Measurements from ENCODE around the gene DPYSL5.

Gene DPYSL5

DNA sequence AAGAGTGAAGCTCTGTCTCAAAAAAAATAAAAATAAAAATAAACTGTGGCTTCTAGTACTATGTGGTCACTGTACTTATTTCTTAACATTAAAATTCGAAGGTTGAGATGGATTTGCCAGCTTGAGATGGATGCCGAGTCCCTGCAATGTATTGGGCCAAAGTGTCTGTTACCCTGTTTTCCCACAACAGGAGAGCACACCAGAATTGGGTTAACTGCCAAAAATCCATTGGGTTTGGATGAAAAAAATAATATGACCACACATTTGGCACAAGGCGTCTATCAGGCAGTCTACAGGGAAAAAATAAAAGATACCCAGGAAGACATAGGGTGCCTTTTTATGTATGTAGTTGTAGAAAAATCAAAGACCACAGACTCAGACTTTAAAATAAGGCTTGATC lies 103.3 kb downstream of the DPYSL5 start:
- in situ Hi-C loops (cut with HindIII; ENCODE audit: low sequenced_read_pairs): loop anchor here (5.0 kb wide), 1 partner anchor 61 kb away; no protein-coding TSS in a partner anchor

DNA sequence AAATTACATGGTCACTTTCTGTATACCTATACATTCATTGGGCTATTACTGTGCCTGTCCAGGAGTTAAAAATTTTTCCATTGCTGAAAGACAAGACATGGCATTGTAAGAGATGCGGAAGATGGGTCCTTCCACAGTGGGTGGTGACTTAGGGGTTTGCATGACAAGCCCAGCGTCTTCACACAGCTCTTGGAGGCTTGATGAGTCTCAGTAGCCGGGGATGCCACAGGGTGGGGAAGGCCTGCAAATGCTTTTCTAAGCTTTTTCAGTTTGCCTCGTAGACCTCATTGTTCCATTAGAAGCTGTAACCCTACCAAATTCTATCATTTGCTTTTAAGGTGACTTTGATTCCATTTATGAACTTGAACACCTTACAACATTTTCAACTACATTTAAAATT lies 104.4 kb downstream of the DPYSL5 start:
- in situ Hi-C loops (cut with HindIII; ENCODE audit: low sequenced_read_pairs): loop anchor here (5.0 kb wide), 1 partner anchor 60 kb away; no protein-coding TSS in a partner anchor

DNA sequence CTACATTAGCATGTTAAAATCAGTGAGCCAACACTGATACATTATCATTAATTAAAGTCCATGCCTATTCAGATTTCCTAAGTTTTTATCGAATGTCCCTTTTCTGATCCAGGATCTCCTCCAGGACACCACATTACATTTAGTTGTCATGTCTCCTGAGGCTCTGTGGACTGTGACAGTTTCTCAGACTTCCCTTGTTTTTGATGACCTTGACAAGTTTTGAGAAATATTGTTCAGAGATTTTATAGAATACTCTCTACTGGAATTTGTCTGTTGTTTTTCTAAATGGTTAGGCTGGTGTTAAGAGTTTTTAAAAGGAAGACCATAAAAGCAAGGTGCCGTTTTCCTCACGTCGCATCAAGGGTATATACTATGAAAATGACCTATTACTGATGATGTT lies 106.2 kb downstream of the DPYSL5 start:
- in situ Hi-C loops (cut with HindIII; ENCODE audit: low sequenced_read_pairs): loop anchor here (5.0 kb wide), 1 partner anchor 58 kb away; no protein-coding TSS in a partner anchor

DNA sequence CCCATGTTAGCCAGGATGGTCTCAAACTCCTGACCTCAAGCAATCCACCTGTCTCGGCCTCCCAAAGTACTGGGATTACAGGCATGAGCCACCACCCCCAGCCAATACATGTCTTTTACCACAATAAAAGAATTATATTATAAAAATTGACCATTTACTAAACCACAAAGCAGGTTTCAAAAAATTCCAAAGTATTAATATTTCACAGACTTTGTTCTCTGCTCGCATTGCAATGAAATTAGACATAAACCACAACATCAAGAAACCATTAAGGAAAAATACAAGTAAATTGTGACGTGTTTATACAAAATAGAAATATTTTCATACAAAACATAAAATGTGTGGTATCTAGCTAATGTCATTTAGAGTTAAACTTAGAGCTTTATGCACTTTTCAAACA lies 109.1 kb downstream of the DPYSL5 start:
- in situ Hi-C loops (cut with HindIII; ENCODE audit: low sequenced_read_pairs): no loop called here

DNA sequence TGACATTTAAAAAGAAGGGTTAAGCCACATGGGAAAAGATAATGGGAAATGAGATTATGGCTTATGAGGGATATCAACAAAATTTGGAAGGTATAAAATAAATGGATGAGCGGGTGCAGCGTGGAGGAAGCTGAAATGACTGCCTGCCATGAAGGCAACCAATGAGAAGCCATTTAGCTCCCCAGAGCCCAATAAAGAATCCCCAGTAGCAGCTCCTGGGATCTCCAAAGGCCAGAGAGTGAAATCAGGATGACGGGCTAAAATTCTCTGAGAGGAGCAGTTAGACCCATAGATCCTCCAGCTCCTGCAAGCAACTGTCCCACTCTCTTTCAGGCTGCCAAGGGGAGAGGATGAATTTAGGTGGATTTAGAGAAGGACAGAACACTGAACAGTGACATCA lies 109.6 kb downstream of the DPYSL5 start:
- in situ Hi-C loops (cut with HindIII; ENCODE audit: low sequenced_read_pairs): no loop called here

DNA sequence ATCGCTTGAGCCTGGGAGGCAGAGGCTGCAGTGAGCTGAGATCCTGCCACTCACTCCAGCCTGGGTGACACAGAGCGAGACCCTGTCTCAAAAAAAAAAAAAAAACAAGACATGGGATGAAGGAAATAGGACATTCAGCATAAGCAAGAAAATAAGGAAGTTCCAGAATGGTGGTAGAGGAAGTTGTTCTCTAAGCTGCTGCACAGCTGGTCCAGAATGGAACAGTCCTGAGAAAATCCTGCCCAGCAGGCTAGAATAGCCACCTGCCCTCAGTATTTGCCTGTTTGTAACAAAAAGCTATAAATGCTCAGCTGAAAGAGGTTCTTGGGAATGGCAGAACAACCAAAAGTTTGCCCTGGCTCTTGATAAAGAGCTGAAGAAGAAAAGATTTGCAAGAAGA lies 111.4 kb downstream of the DPYSL5 start:
- in situ Hi-C loops (cut with HindIII; ENCODE audit: low sequenced_read_pairs): no loop called here

DNA sequence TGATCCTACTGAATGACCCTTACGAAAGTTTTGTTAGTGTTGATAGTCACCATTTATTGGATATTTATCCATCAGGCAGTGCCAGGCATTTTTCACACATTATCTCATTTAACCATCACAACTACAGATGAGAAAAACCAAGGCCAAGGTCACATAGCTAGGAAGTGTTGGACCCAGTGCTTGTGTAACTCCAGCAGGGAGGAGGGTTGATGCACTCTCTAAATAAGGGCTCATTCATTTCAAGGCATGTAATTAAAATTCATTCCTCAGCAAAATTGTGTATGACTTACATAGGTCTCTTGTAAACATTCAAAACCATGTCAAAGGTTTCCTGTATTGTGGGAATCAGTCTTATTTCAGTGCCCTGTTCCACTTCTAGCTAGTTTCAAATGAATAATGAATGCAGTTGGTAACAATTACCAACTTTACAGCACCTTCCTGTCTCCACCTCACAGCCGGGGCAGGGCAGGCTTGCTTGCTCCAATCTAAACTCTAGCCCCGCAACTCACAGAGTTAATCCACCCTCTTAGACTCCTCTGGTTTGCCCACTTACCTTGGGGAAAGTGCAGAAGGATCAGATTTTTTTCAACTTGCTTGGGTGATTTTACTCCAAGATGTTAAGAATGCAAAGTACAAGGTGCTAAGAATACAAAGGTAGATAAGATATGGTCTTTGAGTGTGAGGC lies 116.7 kb downstream of the DPYSL5 start:
- in situ Hi-C loops (cut with HindIII; ENCODE audit: low sequenced_read_pairs): no loop called here

DNA sequence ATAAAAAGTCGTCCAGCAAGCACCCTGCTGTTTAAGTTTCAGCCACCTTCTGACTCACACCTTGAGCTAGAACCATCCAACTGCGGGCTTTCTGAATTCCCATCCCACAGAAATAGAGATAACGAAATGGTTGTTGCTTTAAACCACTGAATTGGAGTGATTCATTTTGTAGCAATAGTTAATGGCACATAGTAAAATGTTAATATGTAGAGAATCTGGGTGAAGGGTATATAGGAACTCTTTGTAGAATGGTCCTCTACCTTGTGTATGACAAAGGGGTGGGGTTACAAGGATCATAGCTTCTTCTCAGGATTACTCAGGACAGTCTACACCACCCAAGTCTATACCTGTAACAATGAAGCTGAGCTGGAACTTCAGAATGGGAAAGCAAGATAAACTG lies 120.1 kb downstream of the DPYSL5 start:
- in situ Hi-C loops (cut with HindIII; ENCODE audit: low sequenced_read_pairs): no loop called here

DNA sequence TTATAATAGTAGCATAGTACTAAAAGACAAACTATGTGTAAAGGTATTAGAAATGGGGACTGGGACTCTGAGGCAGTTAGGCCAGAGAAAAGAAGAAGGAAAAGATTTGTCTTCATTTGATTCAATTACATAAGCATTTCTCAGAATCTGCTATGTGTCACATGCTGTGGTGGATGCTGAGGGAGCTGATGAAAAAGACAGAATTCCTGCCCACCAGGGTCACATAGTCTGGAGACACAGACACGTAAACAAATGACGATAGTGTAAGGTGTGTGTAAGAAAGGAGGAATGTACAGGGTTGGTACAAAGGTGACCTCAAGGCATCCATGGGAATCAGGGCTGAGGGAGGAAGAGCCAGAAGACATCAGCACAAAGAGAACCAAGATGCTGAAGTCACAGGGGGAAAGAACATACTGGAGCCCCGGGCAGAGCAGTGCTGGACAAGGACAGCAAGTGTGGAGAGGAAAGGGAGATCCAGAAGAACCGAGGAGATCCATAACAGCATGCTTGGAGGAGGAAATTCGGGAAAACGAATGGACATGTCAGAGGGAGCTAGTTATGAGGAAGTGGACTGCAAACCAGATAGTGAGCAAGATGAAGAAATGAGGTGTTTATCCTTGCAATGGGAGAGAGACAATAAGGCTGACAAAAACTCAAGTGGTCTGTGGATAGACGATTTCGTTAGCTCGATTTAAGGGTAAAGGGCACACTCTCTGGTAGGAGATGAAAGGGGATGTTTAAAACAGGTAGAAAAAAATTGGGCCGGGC lies 121.3 kb downstream of the DPYSL5 start:
- in situ Hi-C loops (cut with HindIII; ENCODE audit: low sequenced_read_pairs): no loop called here

DNA sequence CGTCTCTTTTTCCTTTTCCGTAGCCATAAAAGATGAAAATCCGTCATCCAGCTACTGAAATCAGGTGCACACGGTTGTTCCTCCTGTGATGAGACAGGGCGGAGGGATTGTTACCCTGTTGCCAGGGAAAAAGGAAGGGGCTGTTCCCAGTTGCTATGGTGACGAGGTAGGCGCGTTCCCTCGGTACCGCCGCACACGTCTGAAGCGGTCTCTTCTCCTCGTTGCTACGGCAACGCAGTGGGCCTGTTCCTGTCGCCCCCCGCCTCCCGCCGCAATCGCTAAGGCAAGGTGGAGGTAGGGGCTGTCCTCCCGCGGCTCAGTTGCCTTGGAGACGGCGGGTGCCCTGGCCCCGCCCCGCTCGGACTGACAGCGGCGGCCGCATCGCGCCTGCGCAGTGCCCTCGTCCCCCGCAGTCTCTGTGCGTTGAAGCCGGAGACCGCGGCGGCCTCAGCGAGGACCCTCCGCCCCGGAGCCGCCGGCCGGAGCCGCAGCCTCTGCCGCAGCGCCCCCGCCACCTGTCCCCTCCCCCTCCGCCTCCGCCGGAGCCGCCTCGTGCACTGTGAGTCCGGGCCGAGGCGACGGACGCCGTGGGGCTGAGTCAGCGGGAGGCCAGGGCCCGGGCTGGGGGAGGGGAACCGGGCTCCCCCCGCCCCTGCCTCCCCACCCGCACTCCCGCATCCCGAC lies 122.5 kb downstream of the DPYSL5 start, which contains the start of gene MAPRE3:
Gene MAPRE3 (plus strand): TSS at position 394 of the 684 bp plus-strand sequence. CDS start 51,582 bp downstream, outside the sequence.
- in situ Hi-C loops (cut with HindIII; ENCODE audit: low sequenced_read_pairs): no loop called here

DNA sequence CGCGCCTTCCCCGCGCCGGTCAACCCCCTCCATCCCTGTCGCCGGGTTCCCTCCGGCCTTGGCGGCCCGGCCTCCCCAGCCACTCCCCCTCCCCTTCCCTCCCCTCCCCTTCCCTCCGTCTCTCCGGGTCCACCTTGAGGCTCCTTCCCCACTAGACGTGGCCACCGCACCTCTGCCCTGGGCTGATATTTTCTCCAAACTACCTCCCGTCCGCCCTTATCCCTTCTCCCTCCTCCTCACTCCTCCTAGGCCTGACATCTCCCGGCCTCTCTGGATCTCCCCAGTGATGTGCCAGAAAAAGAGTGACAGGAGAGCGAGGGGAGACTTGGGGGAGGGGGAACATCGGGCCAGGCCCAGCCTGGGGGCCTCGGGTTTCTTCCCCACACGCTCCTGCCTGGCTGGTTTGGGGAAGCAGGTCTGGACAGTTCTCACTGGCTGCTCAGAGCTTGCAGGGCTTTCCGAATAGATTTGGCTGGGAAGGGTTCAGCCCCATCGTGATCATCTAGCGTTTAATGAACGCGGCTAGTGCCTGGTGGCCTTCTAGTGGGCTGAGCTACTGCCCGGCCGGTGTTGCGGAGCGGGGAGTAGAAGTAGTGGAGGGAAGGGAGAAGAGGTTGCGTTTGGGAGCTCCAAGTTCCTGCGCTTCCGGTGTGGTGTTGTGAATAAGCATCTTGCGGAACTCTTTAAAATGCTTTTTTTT lies 123.1 kb downstream of the DPYSL5 start:
- in situ Hi-C loops (cut with HindIII; ENCODE audit: low sequenced_read_pairs): no loop called here

DNA sequence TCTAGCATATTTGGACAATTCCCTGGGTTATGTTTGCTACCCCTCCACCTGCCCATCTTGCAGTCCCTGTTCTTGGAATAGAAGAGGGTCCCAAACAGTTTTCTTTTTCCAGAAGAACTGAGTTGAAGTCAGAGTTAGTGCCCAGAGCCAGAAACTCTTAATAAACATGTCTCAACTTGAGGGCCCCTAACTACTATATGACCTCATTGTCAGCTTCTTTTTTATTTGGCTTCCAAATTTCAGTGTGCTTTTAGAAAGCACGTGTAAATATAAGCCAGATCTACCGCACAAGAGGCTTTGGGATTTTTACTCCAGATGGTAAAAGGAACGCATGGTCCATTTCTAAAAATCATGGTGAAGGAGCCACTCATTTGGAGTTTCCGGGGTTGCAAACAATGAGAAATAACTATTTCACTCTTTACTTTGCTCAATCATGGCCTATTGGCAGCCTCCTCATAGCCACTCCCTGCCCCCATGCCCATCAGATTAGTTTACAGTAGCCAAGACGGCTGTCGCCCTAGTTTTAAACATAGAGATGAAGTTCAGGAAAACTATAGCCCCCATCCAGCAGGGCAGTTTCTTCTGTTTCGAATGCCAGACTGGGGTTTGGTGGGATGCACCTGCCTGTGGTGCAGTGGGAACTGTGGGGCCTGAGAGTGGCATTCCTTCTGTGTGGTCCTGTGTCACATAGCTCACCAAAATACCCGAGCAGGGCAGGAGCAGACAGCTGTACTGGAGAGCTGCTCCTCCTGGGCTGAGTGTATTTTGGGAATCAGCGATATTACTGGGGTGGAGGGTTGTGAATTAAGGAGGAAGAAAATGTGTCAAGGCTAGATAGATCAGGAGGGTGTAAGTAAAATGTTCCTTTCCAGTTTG lies 124.2 kb downstream of the DPYSL5 start:
- in situ Hi-C loops (cut with HindIII; ENCODE audit: low sequenced_read_pairs): no loop called here

DNA sequence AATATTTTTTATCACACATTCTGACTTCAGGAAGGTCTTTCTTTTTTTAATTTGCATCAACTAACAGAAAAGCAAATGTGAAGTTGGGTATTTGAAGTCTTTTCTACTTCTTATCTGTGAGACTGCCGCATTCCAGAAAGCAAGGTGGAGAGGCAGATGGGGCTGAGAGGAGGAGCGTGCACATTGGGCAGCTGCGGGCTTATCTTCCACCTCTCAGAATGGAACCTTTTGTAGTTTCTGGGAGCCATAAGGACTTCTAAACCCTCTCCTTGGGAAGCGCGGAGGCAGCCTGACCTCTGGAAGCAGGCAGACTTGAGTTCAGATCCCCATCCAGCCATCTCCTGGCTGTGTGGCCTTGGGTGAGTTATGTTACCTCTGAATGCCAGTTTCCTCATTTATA lies 126.4 kb downstream of the DPYSL5 start:
- in situ Hi-C loops (cut with HindIII; ENCODE audit: low sequenced_read_pairs): no loop called here

DNA sequence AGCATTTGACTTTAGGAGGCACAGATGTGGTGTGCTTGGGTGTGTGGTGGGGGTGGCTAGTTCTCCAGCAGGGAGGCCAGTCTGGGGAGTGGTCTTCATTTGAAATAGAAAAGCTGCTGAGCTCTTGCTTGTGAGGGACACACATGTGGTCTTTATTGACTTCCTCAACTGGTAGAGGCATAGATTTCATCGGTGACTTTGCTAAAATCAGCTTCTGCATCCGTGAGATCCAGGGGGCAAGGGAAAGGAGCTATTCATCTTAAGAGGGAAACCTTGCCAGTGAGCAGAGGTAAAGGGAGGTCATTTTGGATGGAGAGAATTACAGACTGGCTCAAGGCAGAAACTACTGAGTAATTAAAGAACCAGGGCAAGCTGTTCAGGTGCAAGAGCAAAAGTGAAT lies 127.2 kb downstream of the DPYSL5 start:
- in situ Hi-C loops (cut with HindIII; ENCODE audit: low sequenced_read_pairs): no loop called here

DNA sequence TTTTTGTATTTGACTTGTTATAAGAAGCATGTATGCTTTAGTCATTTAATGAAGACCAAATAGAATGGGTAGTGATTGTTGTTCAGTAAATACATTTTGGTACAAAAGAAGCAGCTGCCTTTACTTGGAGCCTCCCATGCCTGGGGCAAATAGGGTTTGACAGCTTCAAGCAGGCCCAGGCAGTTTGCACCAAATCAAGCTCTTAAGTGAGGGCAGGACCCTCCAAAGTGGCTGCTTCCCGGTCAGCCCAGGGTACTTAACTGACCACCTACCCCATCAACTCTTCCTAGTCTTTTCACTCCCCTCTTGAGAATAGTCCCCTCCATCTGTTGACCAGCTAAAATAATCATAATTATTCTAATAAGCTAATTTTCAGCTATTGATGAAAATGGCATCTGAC lies 127.7 kb downstream of the DPYSL5 start:
- in situ Hi-C loops (cut with HindIII; ENCODE audit: low sequenced_read_pairs): no loop called here

DNA sequence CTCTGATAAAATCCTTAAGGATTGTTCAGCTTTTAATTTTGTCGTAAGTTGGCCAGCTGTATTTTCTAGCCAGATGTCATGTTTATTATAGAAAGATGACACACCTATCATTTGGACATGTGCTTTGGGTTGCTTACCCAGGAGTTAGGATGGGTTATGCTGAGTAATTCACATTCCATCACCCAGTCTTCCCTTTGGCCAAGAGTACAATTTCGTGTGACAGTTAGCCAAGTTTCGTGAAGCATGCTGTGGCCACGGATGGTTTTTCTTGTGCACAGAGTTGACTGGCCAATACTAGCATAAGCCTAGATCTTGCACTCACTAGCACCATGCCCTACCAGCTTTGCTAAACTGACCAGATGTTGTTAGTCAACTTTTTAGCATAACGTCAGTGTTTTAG lies 128.3 kb downstream of the DPYSL5 start:
- in situ Hi-C loops (cut with HindIII; ENCODE audit: low sequenced_read_pairs): no loop called here

DNA sequence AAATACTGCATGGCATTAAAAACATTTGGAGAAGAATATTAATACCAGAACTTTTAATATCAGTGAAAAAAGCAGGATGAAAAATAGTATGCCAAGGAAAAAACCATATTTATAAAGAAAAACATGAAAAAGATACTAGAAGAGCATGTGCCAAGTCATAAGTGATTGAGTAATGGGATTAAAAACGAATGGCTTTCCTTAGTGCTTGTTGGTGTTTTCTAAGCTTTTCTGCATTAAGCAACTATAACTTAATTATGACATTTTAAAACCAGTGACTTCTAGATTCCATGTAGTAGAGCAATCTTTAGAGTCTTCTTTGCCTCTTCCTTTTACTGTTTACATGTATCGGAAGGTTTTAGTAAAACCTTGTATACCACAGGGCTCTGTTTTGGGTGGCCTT lies 129.1 kb downstream of the DPYSL5 start:
- in situ Hi-C loops (cut with HindIII; ENCODE audit: low sequenced_read_pairs): no loop called here

DNA sequence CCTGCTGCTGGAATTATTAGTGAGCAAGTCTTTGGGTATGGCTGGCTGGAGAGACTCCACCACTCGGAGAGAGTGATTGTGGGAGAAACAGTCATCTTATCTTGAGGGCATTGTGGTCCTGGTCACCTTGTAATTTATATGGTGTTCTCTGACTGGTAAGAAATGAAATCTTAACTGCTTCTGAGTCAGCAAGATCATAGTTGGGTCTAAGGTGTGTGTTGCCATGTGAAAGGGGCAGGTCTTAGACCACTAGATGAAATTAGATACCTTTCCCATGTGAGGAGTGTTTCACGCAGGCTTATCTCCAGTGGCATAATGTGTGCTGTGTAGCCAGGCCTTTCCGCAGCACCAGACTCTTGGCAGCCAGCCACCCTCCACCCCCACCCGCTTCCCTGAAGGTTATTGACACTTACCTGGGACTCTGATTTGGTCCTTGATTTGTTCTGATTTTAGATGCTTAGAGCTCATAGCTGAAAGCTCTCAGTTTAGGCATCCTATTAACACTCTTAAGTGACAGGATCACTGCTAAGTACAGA lies 130.2 kb downstream of the DPYSL5 start:
- in situ Hi-C loops (cut with HindIII; ENCODE audit: low sequenced_read_pairs): no loop called here

DNA sequence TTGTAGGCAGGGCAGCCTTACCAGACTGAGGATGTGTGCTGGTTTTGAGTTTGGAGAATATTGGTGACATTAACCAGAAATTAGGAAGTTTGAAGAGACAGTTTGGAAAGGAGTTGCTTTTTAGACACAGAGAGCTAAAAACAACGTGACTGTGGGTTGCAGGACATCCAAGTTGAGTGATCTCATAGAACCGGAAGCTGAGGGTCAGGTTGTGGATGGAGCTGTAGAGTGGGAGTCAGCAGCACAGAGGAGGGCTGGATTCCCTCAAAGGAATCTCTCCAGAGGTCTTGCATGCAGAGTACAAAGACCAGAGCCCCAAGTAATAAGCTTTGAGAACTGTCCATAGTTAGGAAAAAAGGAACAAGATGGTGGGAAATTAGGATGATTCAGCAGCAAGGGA lies 131.8 kb downstream of the DPYSL5 start:
- in situ Hi-C loops (cut with HindIII; ENCODE audit: low sequenced_read_pairs): loop anchor here (5.0 kb wide), 1 partner anchor 88 kb away; no protein-coding TSS in a partner anchor

DNA sequence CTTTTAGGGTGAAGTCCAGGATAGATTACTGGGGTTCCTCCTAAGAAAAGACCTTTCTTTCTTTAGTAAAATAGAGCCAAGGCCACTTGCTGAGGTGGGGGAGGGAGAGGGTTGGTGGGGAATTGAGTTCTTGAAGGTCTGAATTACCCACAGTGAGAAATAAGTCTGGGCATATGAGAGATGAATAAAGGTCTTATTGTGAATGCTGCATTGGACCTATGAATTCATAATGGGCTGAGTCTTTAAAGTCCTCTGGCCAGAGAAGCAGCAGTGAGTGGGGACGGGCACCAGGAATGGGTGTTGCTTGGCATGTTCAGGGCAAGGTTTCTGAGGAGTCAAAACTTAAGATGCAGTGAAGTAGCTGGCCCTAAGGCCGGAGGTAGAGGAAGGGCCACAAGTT lies 133.0 kb downstream of the DPYSL5 start:
- in situ Hi-C loops (cut with HindIII; ENCODE audit: low sequenced_read_pairs): loop anchor here (5.0 kb wide), 1 partner anchor 86 kb away; no protein-coding TSS in a partner anchor

All from endothelial cell of hepatic sinusoid (primary cell).